Activated CD4-positive, alpha-beta memory T cell treated with anti-CD3 and anti-CD28 coated beads for 36 hours (primary cell): Measurements from ENCODE around the gene MYEF2. TPM values are rescaled to one million over a fixed set of nuclear protein-coding genes. Genes with fewer than 3 reads are reported as not detected.

Experiments
- CTCF ChIA-PET: fragments of 350-600 bp; sonication (Branson Sonifier 250); formaldehyde crosslinking; loops from one replicate; lab custom pipeline; 2021; ENCODE audit warnings: antibody characterized with exemption, inconsistent platforms; lab: Charles Lee
- POLR2A ChIA-PET: fragments of 350-600 bp; sonication (Branson Sonifier 250); formaldehyde crosslinking; loops from one replicate; lab custom pipeline; 2021; ENCODE audit warnings: antibody characterized with exemption; lab: Charles Lee
- DNase-seq: peaks from one replicate; pipeline ENCODE4 v3.0.0-alpha.2; 2020
- H3K27ac Mint-ChIP-seq: one replicate; pipeline ENCODE4 v1.8.0; 2021; ENCODE audit warnings: mixed read lengths
- H3K27me3 Mint-ChIP-seq: one replicate; pipeline ENCODE4 v1.8.0; 2021; ENCODE audit warnings: mixed read lengths
- H3K36me3 Mint-ChIP-seq: one replicate; pipeline ENCODE4 v1.8.0; 2021; ENCODE audit warnings: mixed read lengths
- H3K4me1 Mint-ChIP-seq: one replicate; pipeline ENCODE4 v1.8.0; 2021; ENCODE audit warnings: low read depth, mixed read lengths
- H3K4me3 Mint-ChIP-seq: one replicate; pipeline ENCODE4 v1.8.0; 2021; ENCODE audit warnings: mild to moderate bottlenecking, mixed read lengths
- H3K9me3 Mint-ChIP-seq: one replicate; pipeline ENCODE4 v1.8.0; 2021; ENCODE audit warnings: mixed read lengths
- intact Hi-C: fragments of 100-400 bp; cut with micrococcal nuclease; formaldehyde crosslinking; loops from one replicate; pipeline ENCODE4 v1.15.1; 2023
- total RNA-seq, 2 experiments: library from RNA; stranded (reverse); gene quantifications; one replicate each; pipeline ENCODE4 v1.2.3, GENCODE V29; 2021

Gene MYEF2
- total RNA-seq, 2 experiments from 2014 or later, result 21.9 to 24.7 TPM

GRCh38 chr15:48101376-48101961 is 76.6 kb downstream of the MYEF2 start:
- POLR2A ChIA-PET, result no interaction called here
- peaks cover 16% of the 10 kb centered on the region for H3K27me3 Mint-ChIP-seq
- CTCF ChIA-PET, result no interaction called here
- DNase-seq, result no peak
- H3K27ac Mint-ChIP-seq, result no peak overlapping the region
- intact Hi-C loops, result no loop called here
- no peaks in the 10 kb centered on the region for H3K9me3 Mint-ChIP-seq
- no peaks in the 10 kb centered on the region for H3K4me1 Mint-ChIP-seq
- H3K4me3 Mint-ChIP-seq, result no peak overlapping the region
- H3K36me3 Mint-ChIP-seq, result no peaks in the 10 kb centered on the region

GRCh38 chr15:48097264-48097663 is 80.8 kb downstream of the MYEF2 start:
- no peaks in the 10 kb centered on the region for H3K36me3 Mint-ChIP-seq
- no peak for DNase-seq
- H3K9me3 Mint-ChIP-seq, result no peaks in the 10 kb centered on the region
- no peaks in the 10 kb centered on the region for H3K4me1 Mint-ChIP-seq
- peaks cover 13% of the 10 kb centered on the region for H3K27me3 Mint-ChIP-seq
- no peak overlapping the region for H3K4me3 Mint-ChIP-seq
- intact Hi-C loops, result no loop called here
- CTCF ChIA-PET, result no interaction called here
- H3K27ac Mint-ChIP-seq, result no peak overlapping the region
- POLR2A ChIA-PET, result no interaction called here

- no peaks in the 10 kb centered on the region for H3K4me1 Mint-ChIP-seq
- intact Hi-C loops, result no loop called here
- no peak overlapping the region for H3K27ac Mint-ChIP-seq
- H3K36me3 Mint-ChIP-seq, result no peaks in the 10 kb centered on the region
- peaks cover 11% of the 10 kb centered on the region for H3K27me3 Mint-ChIP-seq
- DNase-seq, result no peak
- CTCF ChIA-PET, result no interaction called here
- no peaks in the 10 kb centered on the region for H3K9me3 Mint-ChIP-seq
- no peak overlapping the region for H3K4me3 Mint-ChIP-seq
- POLR2A ChIA-PET, result no interaction called here
Measured at GRCh38 chr15:48096813-48097212, 81.3 kb downstream of the MYEF2 start.

- no peaks in the 10 kb centered on the region for H3K4me1 Mint-ChIP-seq
- no peaks in the 10 kb centered on the region for H3K36me3 Mint-ChIP-seq
- H3K27me3 Mint-ChIP-seq, result peaks cover 11% of the 10 kb centered on the region
- H3K4me3 Mint-ChIP-seq, result no peak overlapping the region
- H3K9me3 Mint-ChIP-seq, result no peaks in the 10 kb centered on the region
- ChIA-PET CTCF (no interaction called here), POLR2A (no interaction called here)
- DNase-seq, result no peak
- intact Hi-C loops, result no loop called here
- no peak overlapping the region for H3K27ac Mint-ChIP-seq
Measured at GRCh38 chr15:48096355-48096786, 81.7 kb downstream of the MYEF2 start.

- Mint-ChIP-seq H3K4me3 (no peak overlapping the region), H3K36me3 (no peaks in the 10 kb centered on the region), H3K27me3 (peaks cover 6% of the 10 kb centered on the region), H3K27ac (no peak overlapping the region), H3K9me3 (no peaks in the 10 kb centered on the region), H3K4me1 (no peaks in the 10 kb centered on the region)
- DNase-seq, result no peak
- intact Hi-C loops, result no loop called here
- CTCF ChIA-PET, result no interaction called here
- POLR2A ChIA-PET, result no interaction called here
Measured at GRCh38 chr15:48091522-48091921, 86.6 kb downstream of the MYEF2 start.

- no peak for DNase-seq
- Mint-ChIP-seq H3K36me3 (no peaks in the 10 kb centered on the region), H3K27ac (no peak overlapping the region), H3K9me3 (no peaks in the 10 kb centered on the region), H3K27me3 (peaks cover 4% of the 10 kb centered on the region), H3K4me3 (no peak overlapping the region), H3K4me1 (no peaks in the 10 kb centered on the region)
- intact Hi-C loops, result no loop called here
- POLR2A ChIA-PET, result no interaction called here
- CTCF ChIA-PET, result no interaction called here
Measured at GRCh38 chr15:48090666-48091065, 87.4 kb downstream of the MYEF2 start.

- intact Hi-C loops, result no loop called here
- ChIA-PET POLR2A (no interaction called here), CTCF (no interaction called here)
- no peak overlapping the region for H3K27ac Mint-ChIP-seq
- H3K27me3 Mint-ChIP-seq, result peaks cover 4% of the 10 kb centered on the region
- no peaks in the 10 kb centered on the region for H3K36me3 Mint-ChIP-seq
- no peak for DNase-seq
- H3K4me1 Mint-ChIP-seq, result no peaks in the 10 kb centered on the region
- no peak overlapping the region for H3K4me3 Mint-ChIP-seq
- no peaks in the 10 kb centered on the region for H3K9me3 Mint-ChIP-seq
Measured at GRCh38 chr15:48090115-48090514, 88.0 kb downstream of the MYEF2 start.

- H3K27me3 Mint-ChIP-seq, result peaks cover 4% of the 10 kb centered on the region
- CTCF ChIA-PET, result no interaction called here
Measured at GRCh38 chr15:48089702-48090101, 88.4 kb downstream of the MYEF2 start.

GRCh38 chr15:48087844-48088243 is 90.3 kb downstream of the MYEF2 start:
- POLR2A ChIA-PET, result no interaction called here
- CTCF ChIA-PET, result no interaction called here
- Mint-ChIP-seq H3K4me3 (no peak overlapping the region), H3K27ac (no peak overlapping the region), H3K4me1 (no peaks in the 10 kb centered on the region), H3K36me3 (no peaks in the 10 kb centered on the region), H3K9me3 (no peaks in the 10 kb centered on the region), H3K27me3 (peaks cover 2% of the 10 kb centered on the region)
- no peak for DNase-seq
- intact Hi-C loops, result no loop called here

More at GRCh38 chr15:48089702-48090101, 88.4 kb downstream of the MYEF2 start:
- Mint-ChIP-seq H3K36me3 (no peaks in the 10 kb centered on the region), H3K4me1 (no peaks in the 10 kb centered on the region), H3K4me3 (no peak overlapping the region), H3K9me3 (no peaks in the 10 kb centered on the region), H3K27ac (no peak overlapping the region)
- no peak for DNase-seq
- POLR2A ChIA-PET, result no interaction called here
- intact Hi-C loops, result no loop called here

GRCh38 chr15:48086576-48086975 is 91.5 kb downstream of the MYEF2 start:
- ChIA-PET POLR2A (no interaction called here), CTCF (no interaction called here)
- no peaks in the 10 kb centered on the region for H3K9me3 Mint-ChIP-seq
- no peak for DNase-seq
- H3K27ac Mint-ChIP-seq, result no peak overlapping the region
- peaks cover 2% of the 10 kb centered on the region for H3K27me3 Mint-ChIP-seq
- no peaks in the 10 kb centered on the region for H3K4me1 Mint-ChIP-seq
- no peaks in the 10 kb centered on the region for H3K36me3 Mint-ChIP-seq
- intact Hi-C loops, result no loop called here
- no peak overlapping the region for H3K4me3 Mint-ChIP-seq

- Mint-ChIP-seq H3K4me1 (no peaks in the 10 kb centered on the region), H3K27ac (no peak overlapping the region), H3K9me3 (no peaks in the 10 kb centered on the region), H3K4me3 (no peak overlapping the region), H3K36me3 (no peaks in the 10 kb centered on the region), H3K27me3 (peaks cover 2% of the 10 kb centered on the region)
- ChIA-PET CTCF (no interaction called here), POLR2A (no interaction called here)
- intact Hi-C loops, result no loop called here
- no peak for DNase-seq
Measured at GRCh38 chr15:48086133-48086532, 92.0 kb downstream of the MYEF2 start.

GRCh38 chr15:48085591-48085930 is 92.5 kb downstream of the MYEF2 start:
- H3K27ac Mint-ChIP-seq, result no peak overlapping the region
- ChIA-PET POLR2A (no interaction called here), CTCF (interaction anchor here (1.0 kb wide), 1 partner anchor 267 kb away, joined by 3 read pairs; no protein-coding TSS in a partner anchor)
- peaks cover 2% of the 10 kb centered on the region for H3K27me3 Mint-ChIP-seq
- H3K4me3 Mint-ChIP-seq, result no peak overlapping the region
- H3K4me1 Mint-ChIP-seq, result no peaks in the 10 kb centered on the region
- H3K36me3 Mint-ChIP-seq, result no peaks in the 10 kb centered on the region
- no peaks in the 10 kb centered on the region for H3K9me3 Mint-ChIP-seq
- DNase-seq, result no peak
- intact Hi-C loops, result no loop called here

- H3K27me3 Mint-ChIP-seq, result peaks cover 2% of the 10 kb centered on the region
- H3K9me3 Mint-ChIP-seq, result no peaks in the 10 kb centered on the region
- intact Hi-C loops, result no loop called here
- no peaks in the 10 kb centered on the region for H3K4me1 Mint-ChIP-seq
- H3K36me3 Mint-ChIP-seq, result no peaks in the 10 kb centered on the region
- POLR2A ChIA-PET, result no interaction called here
- no peak overlapping the region for H3K4me3 Mint-ChIP-seq
- no peak overlapping the region for H3K27ac Mint-ChIP-seq
- CTCF ChIA-PET, result interaction anchor here (1.0 kb wide), 1 partner anchor 268 kb away, joined by 3 read pairs; no protein-coding TSS in a partner anchor
- no peak for DNase-seq
Measured at GRCh38 chr15:48084759-48085590, 93.1 kb downstream of the MYEF2 start.
